ENCODE data around the gene SHPK. TPM values are rescaled to one million over a fixed set of nuclear protein-coding genes. Genes with fewer than 3 reads are reported as not detected.

SHPK gene
- polyA plus RNA-seq, 3 donors: 12.1 to 15.7 (median 12.6) TPM

Other genes with a start within 250 kb of the SHPK start
- gene OR3A2, start 249.9 kb downstream of the SHPK start, polyA plus RNA-seq (ENCODE audit: insufficient read length in 3 of 3): under 1 TPM; 0.24 to 0.54 (median 0.49) TPM
- under 1 TPM in 1 of 3 donors, not detected in 2; 0.17 TPM for gene OR1E1, start 237.8 kb downstream of the SHPK start, polyA plus RNA-seq (ENCODE audit: insufficient read length in 3 of 3)
- under 1 TPM in 1 of 3 donors, not detected in 2; 0.06 TPM for gene OR3A3, start 224.9 kb downstream of the SHPK start, polyA plus RNA-seq (ENCODE audit: insufficient read length in 3 of 3)
- gene OR1E2, start 202.4 kb downstream of the SHPK start, polyA plus RNA-seq (ENCODE audit: insufficient read length in 3 of 3): not detected
- 1 to 10 TPM in 1 of 3 donors, under 1 TPM in 2; 0.28 to 1.1 (median 0.56) TPM for gene SPATA22, start 164.4 kb downstream of the SHPK start, polyA plus RNA-seq (ENCODE audit: insufficient read length in 3 of 3)
- gene ASPA, start 160.3 kb downstream of the SHPK start, polyA plus RNA-seq (ENCODE audit: insufficient read length in 3 of 3): 10 to 100 TPM; 23.1 to 25.5 (median 24.3) TPM
- under 1 TPM; 0.67 to 0.97 (median 0.91) TPM for gene TRPV3, start 78.4 kb downstream of the SHPK start, polyA plus RNA-seq (ENCODE audit: insufficient read length in 3 of 3)
- gene TRPV1, start 26.8 kb downstream of the SHPK start, polyA plus RNA-seq (ENCODE audit: insufficient read length in 3 of 3): 1 to 10 TPM; 6.5 to 8.1 (median 7.9) TPM
- 10 to 100 TPM; 19.2 to 21.5 (median 19.6) TPM for gene CTNS, start 510 bp upstream of the SHPK start, polyA plus RNA-seq (ENCODE audit: insufficient read length in 3 of 3)
- 10 to 100 TPM; 84.5 to 98.5 (median 92.6) TPM for gene TAX1BP3, start 32.3 kb upstream of the SHPK start, polyA plus RNA-seq (ENCODE audit: insufficient read length in 3 of 3)
- 10 to 100 TPM; 22.8 to 26.7 (median 26.4) TPM for gene EMC6, start 32.6 kb upstream of the SHPK start, polyA plus RNA-seq (ENCODE audit: insufficient read length in 3 of 3)
- gene P2RX5, start 59.9 kb upstream of the SHPK start, polyA plus RNA-seq (ENCODE audit: insufficient read length in 3 of 3): 1 to 10 TPM; 1.2 to 1.6 (median 1.4) TPM
- gene HASPIN, start 87.7 kb upstream of the SHPK start, polyA plus RNA-seq (ENCODE audit: insufficient read length in 3 of 3): 1 to 10 TPM; 3.4 to 3.6 (median 3.5) TPM
- gene ITGAE, start 164.9 kb upstream of the SHPK start, polyA plus RNA-seq (ENCODE audit: insufficient read length in 3 of 3): 10 to 100 TPM; 37.4 to 40.9 (median 38.3) TPM
- gene NCBP3, start 210.0 kb upstream of the SHPK start, polyA plus RNA-seq (ENCODE audit: insufficient read length in 3 of 3): 10 to 100 TPM; 62.9 to 78.9 (median 74.9) TPM